Neuronal stem cell (in vitro differentiated cells): ENCODE data around the gene TSC22D4.
"Not testable (repeated sequence)": the region's sequence is repeated elsewhere in the genome, so short reads cannot be mapped to it uniquely, and the experiment has no call there.

ENCODE experiments used
- DNase-seq: peaks from one replicate; pipeline ENCODE4 v3.0.0-alpha.2; 2013; ENCODE audit warnings: low spot score
- H2AFZ ChIP-seq: one replicate; pipeline ENCODE4 v1.6.1; 2013; ENCODE audit warnings: mild to moderate bottlenecking, low read length, inconsistent platforms
- H2AK5ac ChIP-seq: 2 replicates; pipeline ENCODE4 v1.6.1; 2013; ENCODE audit warnings: low read depth, mild to moderate bottlenecking, inconsistent platforms, low read length, moderate library complexity, mixed read lengths
- H2BK120ac ChIP-seq: 2 replicates; pipeline ENCODE4 v1.6.1; 2013; ENCODE audit warnings: low read depth, mild to moderate bottlenecking, inconsistent platforms, low read length, moderate library complexity, mixed read lengths
- H2BK12ac ChIP-seq: one replicate; pipeline ENCODE4 v1.6.1; 2013; ENCODE audit warnings: low read length, inconsistent platforms
- H2BK15ac ChIP-seq: 2 replicates; pipeline ENCODE4 v1.6.1; 2013; ENCODE audit warnings: mild to moderate bottlenecking, low read length, inconsistent platforms, mixed read lengths
- H2BK5ac ChIP-seq: one replicate; pipeline ENCODE4 v1.6.1; 2013; ENCODE audit warnings: inconsistent platforms, mild to moderate bottlenecking, low read length, moderate library complexity
- H3K14ac ChIP-seq: one replicate; pipeline ENCODE4 v1.6.1; 2013; ENCODE audit warnings: low read length, inconsistent platforms
- H3K18ac ChIP-seq: 2 replicates; pipeline ENCODE4 v1.6.1; 2013; ENCODE audit warnings: low read length, inconsistent platforms
- H3K23ac ChIP-seq: 2 replicates; pipeline ENCODE4 v1.6.1; 2013; ENCODE audit warnings: low read depth, mild to moderate bottlenecking, mixed read lengths, low read length, inconsistent platforms; ENCODE audit not compliant: poor library complexity
- H3K27ac ChIP-seq: replicated peaks from 3 replicates; pipeline ENCODE4 v1.5.1; 2013; ENCODE audit warnings: low read length, inconsistent platforms
- H3K27me3 ChIP-seq, 3 experiments: 2 replicates each; pipeline ENCODE4 v1.6.1; 2013; ENCODE audit warnings: low read length in 3 of 3, mild to moderate bottlenecking in 2 of 3, inconsistent platforms in 1 of 3, low read depth in 1 of 3, mixed read lengths in 1 of 3, moderate library complexity in 1 of 3; ENCODE audit not compliant: control insufficient read depth in 3 of 3, insufficient read depth in 3 of 3
- H3K36me3 ChIP-seq, 2 donors: replicated peaks in 1 of 2; 2 replicates each; pipeline ENCODE4 v1.6.1; 2013; ENCODE audit warnings: low read length in 2 of 2; ENCODE audit not compliant: control insufficient read depth in 2 of 2, insufficient read depth in 2 of 2
- H3K4ac ChIP-seq: 2 replicates; pipeline ENCODE4 v1.6.1; 2013; ENCODE audit warnings: inconsistent platforms, mild to moderate bottlenecking, low read length, moderate library complexity
- H3K4me1 ChIP-seq, 2 donors: 1 replicate in 1 of 2; 2 replicates in 1 of 2; pipeline ENCODE4 v1.6.1; 2013; ENCODE audit warnings: low read length in 2 of 2, low read depth in 1 of 2; ENCODE audit not compliant: control insufficient read depth in 2 of 2, insufficient read depth in 1 of 2
- H3K4me2 ChIP-seq: one replicate; pipeline ENCODE4 v1.6.1; 2013; ENCODE audit warnings: mild to moderate bottlenecking, low read length, inconsistent platforms; ENCODE audit not compliant: insufficient read depth, poor library complexity, severe bottlenecking
- H3K4me3 ChIP-seq, 2 donors: 2 replicates each; pipeline ENCODE4 v1.5.1; 2013; ENCODE audit warnings: low read length in 2 of 2, mild to moderate bottlenecking in 2 of 2, inconsistent platforms in 1 of 2, moderate library complexity in 1 of 2
- H3K79me1 ChIP-seq: one replicate; pipeline ENCODE4 v1.6.1; 2013; ENCODE audit warnings: low read depth, mild to moderate bottlenecking, inconsistent platforms, low read length, moderate library complexity
- H3K9ac ChIP-seq: one replicate; pipeline ENCODE4 v1.6.1; 2013; ENCODE audit warnings: mild to moderate bottlenecking, low read depth, low read length, inconsistent platforms; ENCODE audit not compliant: poor library complexity
- H3K9me3 ChIP-seq, 2 donors: replicated peaks in 1 of 2; 2 replicates each; pipeline versions ENCODE3 to v1.6.1; 2013; ENCODE audit warnings: low read length in 2 of 2, mild to moderate bottlenecking in 2 of 2, inconsistent platforms in 1 of 2, low read depth in 1 of 2, mixed read lengths in 1 of 2, moderate library complexity in 1 of 2; ENCODE audit not compliant: control insufficient read depth in 2 of 2, insufficient read depth in 1 of 2
- H4K8ac ChIP-seq: one replicate; pipeline ENCODE4 v1.6.1; 2013; ENCODE audit warnings: low read depth, mild to moderate bottlenecking, inconsistent platforms, low read length, moderate library complexity
- H4K91ac ChIP-seq: one replicate; pipeline ENCODE4 v1.6.1; 2013; ENCODE audit warnings: low read length, low read depth, mild to moderate bottlenecking, inconsistent platforms; ENCODE audit not compliant: poor library complexity
- WGBS, 2 donors: extraction: QIAGEN DNeasy Blood & Tissue Kit; methylation state at CpG; one replicate each; pipeline ENCODE4 v1.1.7; 2013; ENCODE audit warnings: missing lambda C conversion rate in 2 of 2, mixed read lengths in 1 of 2; ENCODE audit not compliant: insufficient read length in 2 of 2, insufficient replicate concordance in 1 of 2; ENCODE audit errors: extremely low coverage in 2 of 2; 5-methylcytosine and 5-hydroxymethylcytosine counted together

Gene TSC22D4

DNA sequence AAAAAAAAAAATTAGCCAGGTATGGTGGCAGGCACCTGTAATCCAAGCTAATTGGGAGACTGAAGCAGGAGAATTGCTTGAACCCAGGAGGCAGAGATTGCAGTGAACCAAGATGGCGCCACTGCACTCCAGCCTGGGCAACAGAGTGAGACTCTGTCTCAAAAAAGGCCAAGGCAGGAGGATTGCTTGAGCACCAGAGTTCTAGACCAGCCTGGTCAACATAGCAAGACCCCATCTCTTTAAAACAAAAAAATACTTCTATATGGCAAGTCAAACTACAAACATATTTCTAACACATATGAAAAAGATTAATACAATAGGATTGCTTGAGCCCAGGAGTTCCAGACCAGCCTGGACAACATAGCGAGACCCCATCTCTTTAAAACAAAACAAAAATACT is 21.7 kb upstream of the TSC22D4 start:
- H3K4me2 ChIP-seq, H3K27ac ChIP-seq, H4K8ac ChIP-seq, H2BK12ac ChIP-seq, H3K36me3 ChIP-seq, H3K18ac ChIP-seq, H3K14ac ChIP-seq, H3K23ac ChIP-seq, H2AK5ac ChIP-seq, H3K79me1 ChIP-seq, H3K9ac ChIP-seq, H3K4me1 ChIP-seq, H2BK5ac ChIP-seq, H2BK120ac ChIP-seq, H2BK15ac ChIP-seq, DNase-seq, H4K91ac ChIP-seq, H3K9me3 ChIP-seq, H3K4ac ChIP-seq, H2AFZ ChIP-seq, H3K27me3 ChIP-seq, H3K4me3 ChIP-seq: not testable (repeated sequence)
- WGBS, 2 donors, result no CpG with 5 or more reads among the region's 2 CpGs

DNA sequence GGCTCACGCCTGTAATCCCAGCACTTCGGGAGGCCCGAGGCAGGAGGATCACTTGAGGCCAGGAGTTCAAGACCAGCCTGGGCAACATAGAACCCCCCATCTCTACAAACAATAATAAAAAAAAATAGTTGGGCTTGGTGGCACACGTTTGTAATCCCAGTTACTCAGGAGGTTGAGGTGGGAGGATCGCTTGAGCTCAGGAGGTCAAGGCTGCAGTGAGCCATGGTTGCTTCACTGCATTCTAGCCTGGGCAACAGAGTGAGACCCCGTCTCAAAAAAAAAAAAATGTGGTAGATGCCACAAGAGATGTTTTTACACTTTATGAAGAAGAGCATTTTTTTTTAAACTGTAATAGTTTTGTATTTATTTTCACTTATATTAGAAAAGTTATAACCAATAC is 17.5 kb upstream of the TSC22D4 start:
- no peak overlapping the region for H4K91ac ChIP-seq
- WGBS, 2 donors, result no CpG with 5 or more reads among the region's 6 CpGs
- H4K8ac ChIP-seq, result no peak overlapping the region
- no peak overlapping the region for H3K4ac ChIP-seq
- no peak overlapping the region for H3K4me3 ChIP-seq
- H3K14ac ChIP-seq, result no peak overlapping the region
- H3K36me3 ChIP-seq, result peaks cover 2 to 7% of the 10 kb centered on the region in 2 donors
- H3K9me3 ChIP-seq, result no peaks in the 10 kb centered on the region
- no peak overlapping the region for H3K9ac ChIP-seq
- no peak overlapping the region for H3K23ac ChIP-seq
- no peak overlapping the region for H3K4me2 ChIP-seq
- H2AK5ac ChIP-seq, result no peak overlapping the region
- no peak overlapping the region for H2BK120ac ChIP-seq
- no peak overlapping the region for H3K18ac ChIP-seq
- no peak overlapping the region for H2AFZ ChIP-seq
- H3K4me1 ChIP-seq, result peaks cover 2 to 6% of the 10 kb centered on the region in 2 donors
- H2BK15ac ChIP-seq, result no peak overlapping the region
- no peak overlapping the region for H3K27ac ChIP-seq
- H2BK5ac ChIP-seq, result no peak overlapping the region
- DNase-seq, result no peak
- H2BK12ac ChIP-seq, result no peak overlapping the region
- no peaks in the 10 kb centered on the region for H3K79me1 ChIP-seq
- no peaks in the 10 kb centered on the region for H3K27me3 ChIP-seq

DNA sequence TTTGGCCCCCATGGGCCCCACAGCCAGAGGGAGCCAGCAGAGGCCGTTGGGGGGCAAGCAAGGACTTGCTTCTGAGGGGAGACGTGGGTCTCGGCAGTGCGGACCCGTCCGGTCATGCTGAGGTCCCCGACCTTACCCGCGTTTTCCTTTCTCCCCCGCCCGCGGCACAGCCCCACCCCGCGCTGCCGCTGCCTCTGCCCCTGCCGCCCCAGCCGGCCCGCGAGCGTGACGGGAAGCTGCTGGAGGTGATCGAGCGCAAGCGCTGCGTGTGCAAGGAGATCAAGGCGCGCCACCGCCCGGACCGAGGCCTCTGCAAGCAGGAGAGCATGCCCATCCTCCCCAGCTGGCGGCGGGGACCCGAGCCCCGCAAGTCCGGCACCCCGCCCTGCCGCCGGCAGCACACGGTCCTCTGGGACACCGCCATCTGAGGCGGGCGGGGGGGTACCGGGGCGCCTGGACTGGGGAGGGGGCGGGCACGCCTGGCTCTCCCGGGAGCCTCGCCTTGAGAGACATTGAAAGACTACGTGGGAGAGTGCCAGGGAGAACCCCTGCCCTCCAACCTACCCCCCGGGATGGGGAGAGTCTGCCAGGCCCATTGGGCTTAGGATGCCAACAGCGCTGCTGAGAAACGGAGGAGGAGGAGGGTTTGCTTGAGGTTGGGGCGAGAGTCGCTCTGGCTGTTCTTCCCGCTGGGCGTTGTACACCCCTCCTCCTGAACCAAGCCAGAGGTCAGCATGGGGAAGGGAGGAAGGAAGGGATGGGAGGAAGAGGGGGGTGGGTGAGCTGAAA is 14.7 kb upstream of the TSC22D4 start:
- Histone ChIP-seq H3K27ac (no peak overlapping the region), H2AK5ac (peak overlapping the region; percentile 41), H3K27me3 (no peaks in the 10 kb centered on the region), H3K4me2 (peak overlapping the region; percentile 65), H2BK5ac (no peak overlapping the region), H3K9ac (peak overlapping the region; percentile 83), H3K23ac (peak overlapping the region; percentile 92), H2AFZ (no peak overlapping the region), H3K4ac (no peak overlapping the region), H4K8ac (no peak overlapping the region), H2BK12ac (no peak overlapping the region), H2BK15ac (peak overlapping the region; percentile 97), H3K36me3 (peaks cover 2 to 8% of the 10 kb centered on the region in 2 donors), H3K4me3 (peak overlapping the region in 1 of 2 donors; percentile 68), H3K14ac (peak overlapping the region; percentile 78), H3K4me1 (peaks cover 23 to 24% of the 10 kb centered on the region in 2 donors), H3K18ac (peak overlapping the region; percentile 97), H2BK120ac (no peak overlapping the region), H3K9me3 (no peaks in the 10 kb centered on the region), H4K91ac (no peak overlapping the region), H3K79me1 (peaks cover 2% of the 10 kb centered on the region)
- no peak for DNase-seq
- no CpG with 5 or more reads among the region's 56 CpGs for WGBS, 2 donors

DNA sequence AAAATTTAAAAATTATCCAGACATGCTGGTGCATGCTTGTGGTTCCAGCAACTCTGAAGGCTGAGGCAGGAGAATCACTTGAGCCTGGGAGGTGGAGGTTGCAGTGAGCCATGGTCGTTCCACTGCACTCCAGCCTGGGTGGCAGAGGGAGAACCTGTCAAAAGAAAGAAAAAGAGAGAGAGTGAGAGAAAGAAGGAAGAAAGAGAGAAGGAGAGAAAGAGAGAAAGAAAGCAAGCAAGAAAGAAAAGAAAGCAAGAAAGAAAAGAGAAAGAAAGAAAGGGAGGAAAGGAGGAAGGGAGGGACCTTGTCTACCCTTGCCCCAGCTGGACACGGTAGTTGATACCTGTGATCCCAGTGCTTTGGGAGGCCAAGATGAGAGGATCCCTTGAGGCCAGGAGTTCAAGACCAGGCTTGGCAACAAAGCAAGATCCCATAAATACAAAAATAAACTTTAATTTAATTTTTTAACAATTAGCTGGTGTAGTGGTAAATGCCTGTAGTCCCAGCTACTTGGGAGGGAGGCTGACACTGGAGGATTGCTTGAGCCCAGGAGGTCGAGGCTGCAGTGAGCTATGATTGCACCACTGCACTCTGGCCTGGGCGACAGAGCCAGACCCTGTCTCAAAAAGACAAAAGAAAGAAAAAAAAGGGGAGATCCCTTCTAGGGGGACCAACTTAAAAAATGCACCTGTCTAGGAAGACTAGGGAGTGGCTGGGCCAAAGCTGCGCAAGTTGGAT is 13.9 kb upstream of the TSC22D4 start:
- no peak overlapping the region for H3K4me3 ChIP-seq

More for the DNA sequence above, 13.9 kb upstream of the TSC22D4 start:
- Histone ChIP-seq H2BK5ac (no peak overlapping the region), H3K23ac (no peak overlapping the region), H3K4me2 (no peak overlapping the region), H3K9ac (no peak overlapping the region), H3K27me3 (no peaks in the 10 kb centered on the region), H3K9me3 (no peaks in the 10 kb centered on the region), H2AK5ac (no peak overlapping the region), H3K18ac (peak overlapping the region; percentile 97), H4K91ac (no peak overlapping the region), H3K14ac (no peak overlapping the region), H3K27ac (no peak overlapping the region), H2BK15ac (no peak overlapping the region), H4K8ac (no peak overlapping the region), H3K4ac (no peak overlapping the region), H3K79me1 (peaks cover 2% of the 10 kb centered on the region), H2BK120ac (no peak overlapping the region), H3K36me3 (peaks cover 2 to 12% of the 10 kb centered on the region in 2 donors), H3K4me1 (peaks cover 24 to 26% of the 10 kb centered on the region in 2 donors), H2BK12ac (no peak overlapping the region), H2AFZ (no peak overlapping the region)
- WGBS, 2 donors, result no CpG with 5 or more reads among the region's 5 CpGs
- DNase-seq, result no peak
